ENCODE measurements around the gene ERI3. TPM values are rescaled to one million over a fixed set of nuclear protein-coding genes. Genes with fewer than 3 reads are reported as not detected.

The ERI3 gene
- total and polyA plus RNA-seq, 2 of the 13 experiments (the other 11 are each of a cell fraction or from before 2014, with no cell fraction given): 35.6 to 35.9 TPM

DNA sequence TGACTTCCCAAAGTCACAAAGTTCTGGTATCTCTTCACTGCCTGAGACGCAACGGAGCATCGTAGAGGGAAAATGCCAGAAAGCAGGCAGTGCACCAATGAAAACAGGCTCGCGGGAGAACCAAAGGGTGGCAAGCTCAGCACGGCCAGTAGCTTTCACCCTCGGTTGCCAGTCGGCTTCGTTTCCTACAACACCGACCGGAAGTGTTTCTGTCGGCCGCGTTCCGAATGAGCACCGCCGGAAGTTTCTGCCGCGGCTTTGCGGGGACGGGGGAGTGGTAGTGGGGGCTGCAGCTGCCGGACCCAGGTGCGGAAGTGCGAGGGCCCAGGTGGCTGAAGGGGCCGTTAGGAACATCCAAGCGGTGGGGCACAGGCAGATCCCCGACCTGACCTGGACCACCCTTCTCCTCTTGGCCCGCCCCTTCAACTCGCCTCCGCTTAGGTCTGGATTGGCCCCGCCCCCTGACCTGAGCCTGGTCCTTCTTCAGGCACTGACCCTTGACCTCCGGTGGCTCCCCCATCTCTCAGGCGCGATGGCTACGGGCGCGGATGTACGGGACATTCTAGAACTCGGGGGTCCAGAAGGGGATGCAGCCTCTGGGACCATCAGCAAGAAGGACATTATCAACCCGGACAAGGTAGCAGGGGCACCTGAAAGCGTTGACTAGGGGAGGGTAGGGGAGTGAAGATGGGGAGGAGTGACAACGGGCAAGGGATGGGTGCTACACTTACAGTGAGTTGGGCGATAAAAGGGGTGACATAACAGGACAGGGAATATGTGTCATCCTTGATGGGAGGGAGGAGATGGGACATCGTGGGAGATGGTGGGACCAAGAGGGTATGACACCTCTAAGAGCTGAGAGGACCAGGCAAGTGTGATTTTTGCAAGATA lies 141.6 kb downstream of the ERI3 start, which contains the start of gene DMAP1 (continued):
- TF ChIP-seq, protein P1, sequence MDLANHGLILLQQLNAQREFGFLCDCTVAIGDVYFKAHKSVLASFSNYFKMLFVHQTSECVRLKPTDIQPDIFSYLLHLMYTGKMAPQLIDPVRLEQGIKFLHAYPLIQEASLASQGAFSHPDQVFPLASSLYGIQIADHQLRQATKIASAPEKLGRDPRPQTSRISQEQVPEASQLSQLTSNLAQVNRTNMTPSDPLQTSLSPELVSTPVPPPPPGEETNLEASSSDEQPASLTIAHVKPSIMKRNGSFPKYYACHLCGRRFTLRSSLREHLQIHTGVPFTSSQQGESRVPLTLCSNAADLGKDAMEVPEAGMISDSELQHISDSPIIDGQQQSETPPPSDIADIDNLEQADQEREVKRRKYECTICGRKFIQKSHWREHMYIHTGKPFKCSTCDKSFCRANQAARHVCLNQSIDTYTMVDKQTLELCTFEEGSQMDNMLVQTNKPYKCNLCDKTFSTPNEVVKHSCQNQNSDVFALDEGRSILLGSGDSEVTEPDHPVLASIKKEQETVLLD (CRISPR knock-in tag; IDR thresholded peaks at IDR 0.05; ENCODE audit: low read depth): no peak
- TF ChIP-seq ZNF124 (CRISPR knock-in tag; IDR thresholded peaks at IDR 0.05) (peak; percentile 90; the same call in 1 of the 2 replicates), TCF7 (IDR thresholded peaks at IDR 0.05; ENCODE audit: low read depth) (no peak), ZBTB21 (CRISPR knock-in tag; IDR thresholded peaks at IDR 0.05) (peak; percentile 32; the same call in 1 of the 2 replicates), ZKSCAN8 (CRISPR knock-in tag; IDR thresholded peaks at IDR 0.05; ENCODE audit: borderline replicate concordance) (peak; percentile 90), SIX1 (CRISPR knock-in tag; IDR thresholded peaks at IDR 0.05; ENCODE audit: borderline replicate concordance) (no peak), CBX2 (IDR thresholded peaks at IDR 0.05; ENCODE audit: low read depth, low read length) (no peak), CBX2 (CRISPR knock-in tag; IDR thresholded peaks at IDR 0.05; ENCODE audit: low read depth) (no peak), FOXA1 (IDR thresholded peaks at IDR 0.05) (no peak), FOXA1 (CRISPR knock-in tag; IDR thresholded peaks at IDR 0.05) (peak; percentile 41; the same call in 1 of the 2 replicates), FOXP1 (IDR thresholded peaks at IDR 0.05) (no peak), FOXP1 (CRISPR knock-in tag; IDR thresholded peaks at IDR 0.05) (0 out of 2 replicates have a peak, but pooled peaks have one; percentile 49), TARDBP (CRISPR knock-in tag; IDR thresholded peaks at IDR 0.05) (peak; percentile 94), ZNF775 (CRISPR knock-in tag; IDR thresholded peaks at IDR 0.05; ENCODE audit: borderline replicate concordance) (no peak), ZNF530 (CRISPR knock-in tag; IDR thresholded peaks at IDR 0.05; ENCODE audit: low read depth) (no peak), ZKSCAN5 (CRISPR knock-in tag; IDR thresholded peaks at IDR 0.05) (no peak), ZFP36L2 (CRISPR knock-in tag; IDR thresholded peaks at IDR 0.05) (no peak), FOXK1 (CRISPR knock-in tag; IDR thresholded peaks at IDR 0.05; ENCODE audit: borderline replicate concordance, low read depth) (peak; percentile 92; the same call in 1 of the 2 replicates), IKZF4 (CRISPR knock-in tag; IDR thresholded peaks at IDR 0.05; ENCODE audit: borderline replicate concordance, low read depth, not compliant biosample characterization) (no peak)
- TF ChIP-seq, protein P2, sequence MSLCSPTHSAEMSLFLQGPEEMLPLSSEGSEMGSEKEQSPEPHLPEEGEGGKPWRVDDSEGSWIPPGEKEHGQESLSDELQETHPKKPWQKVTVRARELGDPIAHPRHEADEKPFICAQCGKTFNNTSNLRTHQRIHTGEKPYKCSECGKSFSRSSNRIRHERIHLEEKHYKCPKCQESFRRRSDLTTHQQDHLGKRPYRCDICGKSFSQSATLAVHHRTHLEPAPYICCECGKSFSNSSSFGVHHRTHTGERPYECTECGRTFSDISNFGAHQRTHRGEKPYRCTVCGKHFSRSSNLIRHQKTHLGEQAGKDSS (CRISPR knock-in tag; IDR thresholded peaks at IDR 0.05; ENCODE audit: borderline replicate concordance, low read depth): peak; percentile 84; the same call in 1 of the 2 replicates
- TF ChIP-seq, protein P3, sequence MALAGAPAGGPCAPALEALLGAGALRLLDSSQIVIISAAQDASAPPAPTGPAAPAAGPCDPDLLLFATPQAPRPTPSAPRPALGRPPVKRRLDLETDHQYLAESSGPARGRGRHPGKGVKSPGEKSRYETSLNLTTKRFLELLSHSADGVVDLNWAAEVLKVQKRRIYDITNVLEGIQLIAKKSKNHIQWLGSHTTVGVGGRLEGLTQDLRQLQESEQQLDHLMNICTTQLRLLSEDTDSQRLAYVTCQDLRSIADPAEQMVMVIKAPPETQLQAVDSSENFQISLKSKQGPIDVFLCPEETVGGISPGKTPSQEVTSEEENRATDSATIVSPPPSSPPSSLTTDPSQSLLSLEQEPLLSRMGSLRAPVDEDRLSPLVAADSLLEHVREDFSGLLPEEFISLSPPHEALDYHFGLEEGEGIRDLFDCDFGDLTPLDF (CRISPR knock-in tag; IDR thresholded peaks at IDR 0.05): peak; percentile 54; the same call in 1 of the 2 replicates
- TF ChIP-seq, protein P4, sequence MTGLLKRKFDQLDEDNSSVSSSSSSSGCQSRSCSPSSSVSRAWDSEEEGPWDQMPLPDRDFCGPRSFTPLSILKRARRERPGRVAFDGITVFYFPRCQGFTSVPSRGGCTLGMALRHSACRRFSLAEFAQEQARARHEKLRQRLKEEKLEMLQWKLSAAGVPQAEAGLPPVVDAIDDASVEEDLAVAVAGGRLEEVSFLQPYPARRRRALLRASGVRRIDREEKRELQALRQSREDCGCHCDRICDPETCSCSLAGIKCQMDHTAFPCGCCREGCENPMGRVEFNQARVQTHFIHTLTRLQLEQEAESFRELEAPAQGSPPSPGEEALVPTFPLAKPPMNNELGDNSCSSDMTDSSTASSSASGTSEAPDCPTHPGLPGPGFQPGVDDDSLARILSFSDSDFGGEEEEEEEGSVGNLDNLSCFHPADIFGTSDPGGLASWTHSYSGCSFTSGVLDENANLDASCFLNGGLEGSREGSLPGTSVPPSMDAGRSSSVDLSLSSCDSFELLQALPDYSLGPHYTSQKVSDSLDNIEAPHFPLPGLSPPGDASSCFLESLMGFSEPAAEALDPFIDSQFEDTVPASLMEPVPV (CRISPR knock-in tag; IDR thresholded peaks at IDR 0.05): peak; percentile 75
- TF ChIP-seq, protein P5, sequence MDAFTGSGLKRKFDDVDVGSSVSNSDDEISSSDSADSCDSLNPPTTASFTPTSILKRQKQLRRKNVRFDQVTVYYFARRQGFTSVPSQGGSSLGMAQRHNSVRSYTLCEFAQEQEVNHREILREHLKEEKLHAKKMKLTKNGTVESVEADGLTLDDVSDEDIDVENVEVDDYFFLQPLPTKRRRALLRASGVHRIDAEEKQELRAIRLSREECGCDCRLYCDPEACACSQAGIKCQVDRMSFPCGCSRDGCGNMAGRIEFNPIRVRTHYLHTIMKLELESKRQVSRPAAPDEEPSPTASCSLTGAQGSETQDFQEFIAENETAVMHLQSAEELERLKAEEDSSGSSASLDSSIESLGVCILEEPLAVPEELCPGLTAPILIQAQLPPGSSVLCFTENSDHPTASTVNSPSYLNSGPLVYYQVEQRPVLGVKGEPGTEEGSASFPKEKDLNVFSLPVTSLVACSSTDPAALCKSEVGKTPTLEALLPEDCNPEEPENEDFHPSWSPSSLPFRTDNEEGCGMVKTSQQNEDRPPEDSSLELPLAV (CRISPR knock-in tag; conservative IDR thresholded peaks at IDR 0.05; ENCODE audit: low read depth): no peak
